ENCODE data around the gene GATM.

DNA sequence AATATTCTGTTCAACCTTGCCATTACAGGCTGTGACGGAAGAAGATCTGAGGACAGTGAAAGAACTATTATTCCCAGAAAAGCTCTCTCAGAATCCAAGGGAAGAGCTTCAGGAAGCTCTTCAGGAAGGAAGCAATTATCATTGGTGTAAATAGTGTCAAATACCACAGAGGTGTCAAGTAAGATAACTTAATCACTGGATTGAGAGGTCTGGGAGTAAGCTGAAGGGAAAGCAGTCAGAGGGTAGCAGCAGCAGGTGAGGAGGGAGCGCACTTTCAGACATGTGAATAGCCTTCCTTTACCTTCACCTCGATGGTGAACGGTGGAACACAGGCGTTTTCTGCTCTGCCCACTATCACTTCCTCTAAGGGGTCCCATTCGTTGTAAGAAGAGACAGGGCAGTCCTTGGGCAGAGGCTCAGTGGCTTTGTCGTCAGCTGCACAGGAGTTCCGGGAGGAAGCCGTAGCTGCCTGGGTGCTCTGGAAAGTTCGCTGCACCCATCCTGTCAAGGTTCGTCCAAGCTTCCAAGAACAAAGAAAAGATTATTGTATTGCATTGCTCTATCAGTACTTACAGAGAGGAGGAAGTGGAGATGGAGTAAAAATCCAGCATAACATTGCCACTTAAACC, 1.9 kb downstream of the GATM start:
- TF ChIP-seq, protein P1, sequence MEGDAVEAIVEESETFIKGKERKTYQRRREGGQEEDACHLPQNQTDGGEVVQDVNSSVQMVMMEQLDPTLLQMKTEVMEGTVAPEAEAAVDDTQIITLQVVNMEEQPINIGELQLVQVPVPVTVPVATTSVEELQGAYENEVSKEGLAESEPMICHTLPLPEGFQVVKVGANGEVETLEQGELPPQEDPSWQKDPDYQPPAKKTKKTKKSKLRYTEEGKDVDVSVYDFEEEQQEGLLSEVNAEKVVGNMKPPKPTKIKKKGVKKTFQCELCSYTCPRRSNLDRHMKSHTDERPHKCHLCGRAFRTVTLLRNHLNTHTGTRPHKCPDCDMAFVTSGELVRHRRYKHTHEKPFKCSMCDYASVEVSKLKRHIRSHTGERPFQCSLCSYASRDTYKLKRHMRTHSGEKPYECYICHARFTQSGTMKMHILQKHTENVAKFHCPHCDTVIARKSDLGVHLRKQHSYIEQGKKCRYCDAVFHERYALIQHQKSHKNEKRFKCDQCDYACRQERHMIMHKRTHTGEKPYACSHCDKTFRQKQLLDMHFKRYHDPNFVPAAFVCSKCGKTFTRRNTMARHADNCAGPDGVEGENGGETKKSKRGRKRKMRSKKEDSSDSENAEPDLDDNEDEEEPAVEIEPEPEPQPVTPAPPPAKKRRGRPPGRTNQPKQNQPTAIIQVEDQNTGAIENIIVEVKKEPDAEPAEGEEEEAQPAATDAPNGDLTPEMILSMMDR (IDR thresholded peaks at IDR 0.05; ENCODE audit: poor library complexity) = no peak
- TF ChIP-seq EZH2 (IDR thresholded peaks at IDR 0.05; ENCODE audit: borderline replicate concordance) = no peak
- no peak for TF ChIP-seq EZH2phosphoT487 (IDR thresholded peaks at IDR 0.05; ENCODE audit: low read depth, severe bottlenecking, unreplicated experiment)
